K562 (cell line): ENCODE results near the gene TYW1B. TPM values are rescaled to one million over a fixed set of nuclear protein-coding genes. Genes with fewer than 3 reads are reported as not detected.
"Not testable (repeated sequence)": the region's sequence is repeated elsewhere in the genome, so short reads cannot be mapped to it uniquely, and the experiment has no call there.

ENCODE experiments used
- ATAC-seq: fragments of 200-7000 bp; cut with Tn5 transposase; 3 replicates; pipeline ENCODE4 v1.9.1; 2020; ENCODE audit warnings: moderate library complexity
- BruUV-seq: library from RNA; stranded (reverse); fragments of 400-500 nt; replicated peaks from 2 replicates; lab custom pipeline; 2021; lab: Mats Ljungman, UMichigan
- CTCF ChIA-PET: fragments of 300-600 bp; formaldehyde crosslinking; extraction: SDS; loops from one replicate; lab custom pipeline; 2021; ENCODE audit warnings: low intra/inter-chr PET ratio; lab: Yijun Ruan, JAX
- POLR2A ChIA-PET: fragments of 300-600, 350-650 bp; sonication (Branson Sonifier 250); formaldehyde crosslinking; extraction: SDS; loops from one replicate; lab custom pipeline; 2021; ENCODE audit warnings: antibody characterized with exemption, inconsistent platforms; lab: Yijun Ruan, JAX
- DNase-seq, 4 experiments: peaks; one replicate each; pipeline versions ENCODE4 v3.0.0 to v3.0.0-alpha.2; 2011 to 2018; ENCODE audit warnings: low spot score in 3 of 4, mixed read lengths in 3 of 4; ENCODE audit errors: extremely low read depth in 1 of 4
- FAIRE-seq: peaks from 2 replicates; lab custom pipeline; 2011; peaks lifted over from hg19 to GRCh38; lab: Jason Lieb, UNC
- H2AFZ ChIP-seq: 2 replicates; pipeline ENCODE4 v1.6.0; 2011; ENCODE audit warnings: low read depth, low read length, control low read depth, inconsistent platforms
- H3K27ac ChIP-seq: fragments of 200-600 bp; 3 replicates; pipeline ENCODE4 v1.8.0; 2011; ENCODE audit warnings: low read depth, mild to moderate bottlenecking, control low read depth, inconsistent platforms, low read length, moderate library complexity, mixed read lengths; ENCODE audit errors: extremely low read depth
- H3K27me3 ChIP-seq, 2 experiments: fragments of 300-600 bp in 1 of 2; 2 replicates in 1 of 2; 3 replicates in 1 of 2; pipeline versions ENCODE4 v1.6.0 to v1.8.0; 2011; ENCODE audit warnings: inconsistent platforms in 2 of 2, low read length in 2 of 2, mild to moderate bottlenecking in 1 of 2, mixed read lengths in 1 of 2, moderate library complexity in 1 of 2; ENCODE audit not compliant: control insufficient read depth in 2 of 2, insufficient read depth in 2 of 2
- H3K36me3 ChIP-seq: fragments of 300-600 bp; 3 replicates; pipeline ENCODE4 v1.8.0; 2011; ENCODE audit warnings: mild to moderate bottlenecking, low read length, inconsistent platforms; ENCODE audit not compliant: control insufficient read depth, insufficient read depth
- H3K4me1 ChIP-seq, 2 experiments: fragments of 200-600 bp in 1 of 2; replicated peaks in 1 of 2; 2 replicates in 1 of 2; 3 replicates in 1 of 2; pipeline versions ENCODE4 v1.5.1 to v1.8.0; 2011; ENCODE audit warnings: inconsistent platforms in 2 of 2, low read length in 2 of 2, mild to moderate bottlenecking in 1 of 2, mixed read lengths in 1 of 2, moderate library complexity in 1 of 2; ENCODE audit not compliant: control insufficient read depth in 2 of 2, insufficient read depth in 2 of 2
- H3K4me2 ChIP-seq: 2 replicates; pipeline ENCODE4 v1.6.1; 2011; ENCODE audit warnings: low read length, control low read depth, inconsistent platforms, mixed read lengths; ENCODE audit not compliant: insufficient read depth
- H3K4me3 ChIP-seq: fragments of 200-600 bp; sonication (generic), shearing (Covaris generic); 2 replicates; pipeline ENCODE4 v1.5.1; 2016; ENCODE audit warnings: control low read depth, inconsistent platforms
- H3K79me2 ChIP-seq: fragments of 200-600 bp; 3 replicates; pipeline ENCODE4 v1.8.0; 2011; ENCODE audit warnings: low read length, inconsistent platforms; ENCODE audit not compliant: control insufficient read depth, insufficient read depth
- H3K9ac ChIP-seq, 2 experiments: 2 replicates each; pipeline versions ENCODE4 v1.6.0 to v1.6.1; 2011; ENCODE audit warnings: low read depth in 2 of 2, low read length in 2 of 2, control low read depth in 1 of 2, inconsistent platforms in 1 of 2, mild to moderate bottlenecking in 1 of 2, mixed read lengths in 1 of 2; ENCODE audit not compliant: insufficient read depth in 1 of 2
- H3K9me1 ChIP-seq: one replicate; pipeline ENCODE4 v1.6.0; 2011; ENCODE audit warnings: inconsistent platforms, mild to moderate bottlenecking, low read length, moderate library complexity; ENCODE audit not compliant: control insufficient read depth, insufficient read depth
- H3K9me3 ChIP-seq: replicated peaks from 2 replicates; pipeline ENCODE4 v1.5.1; 2011; ENCODE audit warnings: low read depth, low read length, inconsistent platforms; ENCODE audit not compliant: control insufficient read depth, insufficient read depth
- H4K20me1 ChIP-seq: replicated peaks from 2 replicates; pipeline ENCODE4 v1.6.1; 2011; ENCODE audit warnings: low read length, inconsistent platforms, mixed read lengths; ENCODE audit not compliant: control insufficient read depth, insufficient read depth
- ATF1 ChIP-seq, 2 experiments: fragments of 450-650 bp in 1 of 2; IDR thresholded peaks; 2 replicates each; pipeline ENCODE4 v1.6.1; 2016; ENCODE audit warnings: missing compliant biosample characterization in 1 of 2, missing genetic modification characterization in 1 of 2
- ATF7 ChIP-seq: fragments of 450-650 bp; IDR thresholded peaks from 2 replicates; pipeline ENCODE4 v1.7.1; 2014; ENCODE audit warnings: mild to moderate bottlenecking, moderate library complexity
- C11orf30 ChIP-seq: fragments of 450-650 bp; IDR thresholded peaks from 2 replicates; pipeline ENCODE4 v1.6.1; 2016; ENCODE audit warnings: low read depth, mild to moderate bottlenecking
- CBX3 ChIP-seq, 2 experiments: IDR thresholded peaks; 1 replicate in 1 of 2; 2 replicates in 1 of 2; pipeline ENCODE4 v1.6.1; 2012; ENCODE audit warnings: inconsistent platforms in 2 of 2, low read length in 2 of 2, borderline replicate concordance in 1 of 2, control low read depth in 1 of 2
- CREM ChIP-seq: IDR thresholded peaks from 2 replicates; pipeline ENCODE4 v1.6.1; 2014; ENCODE audit warnings: antibody characterized with exemption, low read depth
- DPF2 ChIP-seq: fragments of 450-650 bp; IDR thresholded peaks from 2 replicates; pipeline ENCODE4 v1.6.1; 2016
- JUND ChIP-seq, 2 experiments: IDR thresholded peaks; 2 replicates in 1 of 2; 3 replicates in 1 of 2; pipeline ENCODE4 v1.6.1; 2011; ENCODE audit warnings: borderline replicate concordance in 2 of 2, low read depth in 2 of 2, low read length in 2 of 2, improper control_type of control experiment in 1 of 2, missing biosample characterization in 1 of 2, missing genetic modification characterization in 1 of 2, missing genetic modification reagents in 1 of 2
- MAFF ChIP-seq: IDR thresholded peaks from 2 replicates; pipeline ENCODE4 v1.6.1; 2012; ENCODE audit warnings: low read length, improper control_type of control experiment
- MAFG ChIP-seq: fragments of 450-650 bp; conservative IDR thresholded peaks from 2 replicates; pipeline ENCODE4 v1.6.1; 2016; ENCODE audit warnings: missing genetic modification characterization, missing compliant biosample characterization
- MAFK ChIP-seq: IDR thresholded peaks from 2 replicates; pipeline ENCODE4 v1.6.1; 2011; ENCODE audit warnings: low read length, improper control_type of control experiment
- MEF2A ChIP-seq: IDR thresholded peaks from 2 replicates; pipeline ENCODE4 v1.6.1; 2011; ENCODE audit warnings: low read depth, mild to moderate bottlenecking, low read length, moderate library complexity; ENCODE audit not compliant: control insufficient read depth
- MEF2D ChIP-seq: conservative IDR thresholded peaks from 2 replicates; pipeline ENCODE4 v1.6.1; 2016; ENCODE audit warnings: low read depth, missing genetic modification characterization, missing compliant biosample characterization
- NFE2 ChIP-seq: IDR thresholded peaks from 2 replicates; pipeline ENCODE4 v1.6.1; 2014; ENCODE audit warnings: antibody characterized with exemption, low read depth
- TRIM24 ChIP-seq, 2 experiments: fragments of 450-650 bp; IDR thresholded peaks; 2 replicates each; pipeline ENCODE4 v1.6.1; 2016
- TRIM28 ChIP-seq: fragments of 450-650 bp; IDR thresholded peaks from 2 replicates; pipeline ENCODE4 v1.6.1; 2017
- ZNF316 ChIP-seq: fragments of 450-650 bp; IDR thresholded peaks from 2 replicates; pipeline ENCODE4 v1.6.1; 2016
- ZNF384 ChIP-seq: IDR thresholded peaks from 2 replicates; pipeline ENCODE4 v1.6.1; 2012; ENCODE audit warnings: low read depth, low read length, improper control_type of control experiment
- ZNF766 ChIP-seq: fragments of 200-800 bp; sonication (Bioruptor generic); conservative IDR thresholded peaks from 2 replicates; pipeline ENCODE4 v1.6.1; 2016; ENCODE audit warnings: missing genetic modification characterization, missing compliant biosample characterization
- WGBS: fragments of 100-300 bp; shearing (Covaris generic); methylation state at CpG from one replicate; pipeline ENCODE4 v1.1.6; 2016; ENCODE audit warnings: low coverage, mixed read lengths; ENCODE audit not compliant: insufficient coverage; ENCODE audit errors: missing lambda C conversion rate; 5-methylcytosine and 5-hydroxymethylcytosine counted together
- in situ Hi-C: fragments of 300-500 bp; cut with MboI; formaldehyde crosslinking; loops from 4 replicates; pipeline ENCODE4 v1.15.0; 2018; ENCODE audit warnings: inconsistent platforms, mixed read lengths
- intact Hi-C: fragments of 100-400 bp; cut with micrococcal nuclease; formaldehyde crosslinking; loops from 2 replicates; pipeline ENCODE4 v1.14.2; 2022
- polyA plus RNA-seq, 8 experiments: library from polyadenylated mRNA; depleted of rRNA in 4 of 8; stranded (reverse) in 5 of 8; unstranded in 3 of 8; fragments of >200 nt; fragmentation: Nextera tagmentation in 2 of 8; fragmentation: Illumina TruSeq in 1 of 8; extraction: Ambion mirVana in 2 of 8; extraction: Trizol in 1 of 8; gene quantifications; 2 replicates each; pipeline versions ENCODE4 v1.2.1 to v1.2.3, GENCODE V29; 2011 to 2014; ENCODE audit warnings: inconsistent platforms in 1 of 8, missing spikeins in 1 of 8
- total RNA-seq, 7 experiments: library from RNA; depleted of rRNA in 6 of 7; stranded (reverse); fragments of >200 nt in 6 of 7; fragmentation: Illumina TruSeq in 2 of 7; extraction: Trizol in 2 of 7; gene quantifications; 2 replicates each; pipeline versions ENCODE4 v1.2.1 to v1.2.3, GENCODE V29; 2011 to 2021; ENCODE audit warnings: low replicate concordance in 1 of 7
- TF ChIP-seq, protein P1 (sequence below): IDR thresholded peaks from 2 replicates; pipeline ENCODE4 v1.6.1; 2016; ENCODE audit warnings: missing genetic modification characterization, missing compliant biosample characterization
- TF ChIP-seq, protein P2 (sequence below), 2 experiments: fragments of 450-650 bp in 1 of 2; sonication (generic) in 1 of 2; formaldehyde crosslinking in 1 of 2; IDR thresholded peaks in 1 of 2; conservative IDR thresholded peaks in 1 of 2; 2 replicates each; pipeline versions ENCODE4 v1.6.1 to v1.8.1; 2016 to 2023; ENCODE audit warnings: mild to moderate bottlenecking in 2 of 2, moderate library complexity in 2 of 2, inconsistent platforms in 1 of 2, missing genetic modification reagents in 1 of 2

TYW1B gene
- total and polyA plus RNA-seq, 9 of the 15 experiments (the other 6 are each of a cell fraction or from before 2014, with no cell fraction given) = 5.8 to 14.7 (median 9.8) TPM

DNA sequence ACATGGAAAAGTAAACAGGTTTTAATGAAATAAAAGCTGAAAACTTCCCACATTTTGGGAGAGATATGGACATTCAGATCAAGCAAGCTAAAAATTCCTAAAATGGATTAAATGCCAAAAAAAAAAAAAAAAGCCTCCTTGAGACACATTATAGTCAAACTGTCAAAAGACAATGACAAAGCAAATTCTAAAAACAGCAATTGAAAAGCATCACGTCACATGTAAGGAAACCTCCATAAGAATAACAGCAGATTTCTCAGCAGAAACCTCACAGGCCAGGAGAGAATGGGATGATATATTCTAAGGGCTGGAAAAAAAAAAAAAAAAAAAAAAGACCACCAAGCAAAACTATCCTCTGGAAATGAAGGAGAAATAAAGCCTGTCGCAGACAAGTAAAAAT lies 97.2 kb downstream of the TYW1B start:
- CTCF ChIA-PET; intact Hi-C loops; H3K4me2 ChIP-seq; BruUV-seq; H4K20me1 ChIP-seq; H3K4me3 ChIP-seq; H3K36me3 ChIP-seq; H3K27me3 ChIP-seq; H3K4me1 ChIP-seq; H3K9ac ChIP-seq; POLR2A ChIA-PET; H3K9me1 ChIP-seq; H3K9me3 ChIP-seq; H2AFZ ChIP-seq; FAIRE-seq; H3K79me2 ChIP-seq; in situ Hi-C loops; TF ChIP-seq ATF1 (CRISPR knock-in tag; IDR thresholded peaks at IDR 0.05): not testable (repeated sequence)
- peak in 1 of 4 experiments; percentile 13 for DNase-seq
- WGBS = 57% methylated on average over 2 of the region's 2 CpGs
- H3K27ac ChIP-seq = peak overlapping the region; percentile 50; the same call in 1 of the 3 replicates
- peak; percentile 74 for ATAC-seq
- TF ChIP-seq NFE2 = peak; percentile 80
- peak; percentile 50 for TF ChIP-seq ATF1 (tag; IDR thresholded peaks at IDR 0.05)
- peak; percentile 78 for TF ChIP-seq MEF2A
- TF ChIP-seq DPF2 = 0 out of 2 replicates have a peak, but pooled peaks have one; percentile 43
- TF ChIP-seq CREM = 0 out of 2 replicates have a peak, but pooled peaks have one; percentile 11
- TF ChIP-seq JUND (IDR thresholded peaks at IDR 0.05; ENCODE audit: borderline replicate concordance, low read depth, low read length) = peak; percentile 9; the same call in 1 of the 2 replicates
- peak; percentile 61; the same call in 1 of the 3 replicates for TF ChIP-seq JUND (tag; IDR thresholded peaks at IDR 0.05; ENCODE audit: borderline replicate concordance, low read depth, low read length)
- TF ChIP-seq ATF7 = peak; percentile 82
- TF ChIP-seq, protein P1, sequence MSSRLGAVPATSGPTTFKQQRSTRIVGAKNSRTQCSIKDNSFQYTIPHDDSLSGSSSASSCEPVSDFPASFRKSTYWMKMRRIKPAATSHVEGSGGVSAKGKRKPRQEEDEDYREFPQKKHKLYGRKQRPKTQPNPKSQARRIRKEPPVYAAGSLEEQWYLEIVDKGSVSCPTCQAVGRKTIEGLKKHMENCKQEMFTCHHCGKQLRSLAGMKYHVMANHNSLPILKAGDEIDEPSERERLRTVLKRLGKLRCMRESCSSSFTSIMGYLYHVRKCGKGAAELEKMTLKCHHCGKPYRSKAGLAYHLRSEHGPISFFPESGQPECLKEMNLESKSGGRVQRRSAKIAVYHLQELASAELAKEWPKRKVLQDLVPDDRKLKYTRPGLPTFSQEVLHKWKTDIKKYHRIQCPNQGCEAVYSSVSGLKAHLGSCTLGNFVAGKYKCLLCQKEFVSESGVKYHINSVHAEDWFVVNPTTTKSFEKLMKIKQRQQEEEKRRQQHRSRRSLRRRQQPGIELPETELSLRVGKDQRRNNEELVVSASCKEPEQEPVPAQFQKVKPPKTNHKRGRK = peak; percentile 59; the same call in 1 of the 2 replicates
- TF ChIP-seq, protein P2, sequence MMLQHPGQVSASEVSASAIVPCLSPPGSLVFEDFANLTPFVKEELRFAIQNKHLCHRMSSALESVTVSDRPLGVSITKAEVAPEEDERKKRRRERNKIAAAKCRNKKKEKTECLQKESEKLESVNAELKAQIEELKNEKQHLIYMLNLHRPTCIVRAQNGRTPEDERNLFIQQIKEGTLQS (IDR thresholded peaks at IDR 0.05) = peak; percentile 16; the same call in 1 of the 2 replicates
- TF ChIP-seq, protein P2 (CRISPR knock-in tag; conservative IDR thresholded peaks at IDR 0.05) = not testable (repeated sequence)
- peak; percentile 84 for TF ChIP-seq TRIM28
- peak; percentile 37; the same call in 1 of the 2 replicates for TF ChIP-seq MAFK
- TF ChIP-seq CBX3 (IDR thresholded peaks at IDR 0.05; ENCODE audit: borderline replicate concordance in 1 of 2, low read length in 2 of 2) = peak in 1 of 2 experiments; percentile 84; a peak in 2 of 3 replicates
- peak; percentile 91 for TF ChIP-seq ZNF316
- TF ChIP-seq TRIM24 (IDR thresholded peaks at IDR 0.05) = peak; percentile 71 to 89
- peak; percentile 73 for TF ChIP-seq C11orf30
- peak; percentile 81 for TF ChIP-seq ZNF766
- peak; percentile 36; the same call in 1 of the 2 replicates for TF ChIP-seq MAFF
- TF ChIP-seq MEF2D (tag) = peak; percentile 84
- TF ChIP-seq MAFG (tag) = peak; percentile 77
- TF ChIP-seq ZNF384 = peak; percentile 80
